HL-60/S4 (cell line): ENCODE data around the gene LIFR.

Experiments
- in situ Hi-C: fragments of 300-500 bp; cut with MboI; formaldehyde crosslinking; loops from 2 replicates; pipeline ENCODE4 v1.14.3; 2022; ENCODE audit warnings: low sequenced_read_pairs

Gene LIFR

GRCh38 chr5:38468202-38468673 lies 88.2 kb downstream of the LIFR start:
- in situ Hi-C loops, result no loop called here

DNA sequence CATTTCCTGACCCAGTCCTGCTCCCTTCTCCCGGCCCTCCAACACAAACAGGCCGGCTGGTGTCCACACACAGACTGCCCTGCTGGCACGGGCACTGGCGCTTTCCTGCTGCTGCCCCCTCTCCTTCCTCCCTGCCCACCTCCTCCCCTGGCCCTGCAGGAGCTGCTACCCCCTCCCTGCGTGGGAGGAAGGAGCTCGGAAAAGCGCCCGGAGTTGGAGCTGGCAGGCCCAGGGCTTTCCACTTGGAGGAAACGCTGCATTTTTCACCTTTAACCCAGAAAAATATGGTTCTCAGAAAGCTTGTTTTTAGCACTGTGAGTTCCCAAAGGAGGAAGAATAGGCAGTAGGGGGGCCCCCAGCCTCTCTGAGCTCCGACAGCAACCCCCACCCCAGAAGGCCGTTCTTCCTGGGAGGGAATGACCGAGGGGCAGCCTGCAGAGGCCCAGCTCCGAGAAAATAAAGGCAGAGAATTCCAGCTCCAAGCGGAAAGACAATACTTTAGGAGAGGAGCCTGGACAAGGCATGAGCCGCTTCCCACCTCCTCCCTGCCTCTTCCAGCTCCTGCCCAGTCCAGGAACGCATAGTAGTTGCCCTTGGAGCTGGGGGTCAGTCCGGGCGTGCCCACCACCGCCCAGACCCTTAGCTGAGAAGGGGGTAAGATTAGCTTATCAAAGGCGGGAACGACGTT lies 88.9 kb downstream of the LIFR start:
- in situ Hi-C loops, result no loop called here

- in situ Hi-C loops, result no loop called here
These were observed 89.8 kb downstream of the LIFR start for GRCh38 chr5:38466424-38467189.

GRCh38 chr5:38465702-38466423 lies 90.6 kb downstream of the LIFR start:
- in situ Hi-C loops, result no loop called here

GRCh38 chr5:38465061-38465460 lies 91.4 kb downstream of the LIFR start:
- in situ Hi-C loops, result no loop called here

DNA sequence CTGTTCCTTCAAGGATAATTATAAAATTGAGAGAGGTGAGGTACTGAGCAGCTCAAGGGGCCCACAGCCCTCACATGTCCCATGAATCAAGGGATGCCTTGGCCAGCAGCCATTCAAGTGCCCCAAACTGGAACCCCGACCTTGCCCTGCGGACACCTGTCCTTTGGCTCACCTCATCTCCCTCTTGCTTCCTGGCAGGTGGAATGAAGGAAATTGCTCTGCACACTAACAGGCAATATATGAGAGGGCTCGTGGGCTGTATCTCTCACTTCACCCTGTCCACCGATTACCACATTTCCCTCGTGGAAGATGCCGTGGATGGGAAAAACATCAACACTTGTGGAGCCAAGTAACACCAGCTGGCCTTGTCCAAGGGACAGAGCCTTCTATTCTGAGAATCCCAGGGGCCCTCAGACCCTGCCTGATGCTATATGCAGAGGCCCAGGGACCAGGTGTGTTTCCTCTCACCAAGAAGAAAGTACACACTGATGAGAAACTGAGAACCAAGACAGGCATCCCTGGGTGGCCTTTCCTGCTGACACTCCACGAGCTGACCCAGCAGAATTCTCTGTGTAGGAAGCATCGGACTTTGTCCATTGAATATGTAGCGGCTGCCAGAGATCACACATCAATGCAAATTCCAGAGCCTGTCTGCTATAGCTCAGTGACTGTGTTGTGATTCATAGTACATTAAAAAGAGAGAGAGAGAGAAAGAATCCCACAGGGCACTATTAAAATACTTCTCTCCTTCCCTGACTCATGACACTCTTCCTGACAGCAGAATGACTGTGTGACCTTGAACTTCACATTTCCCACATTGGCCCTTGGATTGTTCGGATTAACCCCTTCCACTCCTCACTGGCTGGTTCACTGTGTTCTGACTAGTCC lies 92.6 kb downstream of the LIFR start:
- in situ Hi-C loops, result no loop called here

GRCh38 chr5:38462976-38463633 lies 93.3 kb downstream of the LIFR start:
- in situ Hi-C loops, result no loop called here

- in situ Hi-C loops, result no loop called here
These were observed 98.3 kb downstream of the LIFR start for GRCh38 chr5:38458174-38458573.

GRCh38 chr5:38456657-38457399 lies 99.6 kb downstream of the LIFR start:
- in situ Hi-C loops, result no loop called here

GRCh38 chr5:38455796-38456330 lies 100.6 kb downstream of the LIFR start:
- in situ Hi-C loops, result no loop called here

- in situ Hi-C loops, result no loop called here
These were observed 102.5 kb downstream of the LIFR start for GRCh38 chr5:38453921-38454320.

DNA sequence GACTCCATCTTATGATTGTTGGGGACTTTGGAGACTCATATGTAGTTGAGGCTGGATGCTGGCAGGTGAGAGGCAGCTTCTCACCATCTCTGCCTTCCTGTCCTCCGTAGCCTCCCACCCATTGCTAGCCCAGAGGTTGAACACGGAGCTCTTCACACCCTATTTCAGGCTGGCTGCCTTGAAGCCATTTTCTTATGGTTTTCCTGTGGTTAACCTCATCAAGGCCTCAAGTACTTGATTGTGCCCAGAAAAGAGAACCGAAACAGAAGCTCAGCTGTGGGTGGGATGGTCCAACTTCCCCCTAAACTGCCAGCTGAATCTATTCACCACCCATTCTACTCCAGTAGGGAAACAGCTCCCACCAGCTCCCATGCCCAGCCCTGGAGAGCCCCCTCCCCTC lies 102.9 kb downstream of the LIFR start:
- in situ Hi-C loops, result no loop called here

GRCh38 chr5:38452201-38452600 lies 104.2 kb downstream of the LIFR start:
- in situ Hi-C loops, result no loop called here

DNA sequence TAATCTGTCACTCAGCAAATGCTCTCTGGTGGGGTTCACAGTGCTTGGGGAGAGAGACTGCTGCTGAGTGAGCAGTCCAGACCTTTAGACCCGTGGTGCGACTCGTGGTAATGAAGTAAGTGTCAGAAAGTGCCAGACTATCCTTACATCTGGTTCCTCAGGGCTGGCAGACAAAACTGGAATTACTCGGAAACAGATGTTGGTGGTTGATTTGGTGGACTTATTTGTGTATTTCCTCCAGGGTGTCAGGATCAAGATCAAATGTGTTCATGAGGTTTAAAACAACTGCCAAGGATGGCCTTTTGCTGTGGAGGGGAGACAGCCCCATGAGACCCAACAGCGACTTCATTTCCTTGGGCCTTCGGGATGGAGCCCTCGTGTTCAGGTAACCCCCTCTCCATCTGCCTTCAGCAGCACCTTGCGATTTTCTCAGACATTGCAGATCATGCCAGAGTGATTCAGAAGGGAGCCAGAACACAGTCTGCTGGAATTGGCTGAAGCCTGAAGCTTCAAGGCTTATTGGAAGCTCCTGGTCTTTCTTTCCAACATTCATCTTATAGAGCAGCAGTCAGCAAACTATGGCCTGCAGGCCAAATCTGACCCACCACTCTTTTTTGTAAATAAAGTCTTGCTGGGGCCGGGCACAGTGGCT lies 105.2 kb downstream of the LIFR start:
- in situ Hi-C loops, result no loop called here

DNA sequence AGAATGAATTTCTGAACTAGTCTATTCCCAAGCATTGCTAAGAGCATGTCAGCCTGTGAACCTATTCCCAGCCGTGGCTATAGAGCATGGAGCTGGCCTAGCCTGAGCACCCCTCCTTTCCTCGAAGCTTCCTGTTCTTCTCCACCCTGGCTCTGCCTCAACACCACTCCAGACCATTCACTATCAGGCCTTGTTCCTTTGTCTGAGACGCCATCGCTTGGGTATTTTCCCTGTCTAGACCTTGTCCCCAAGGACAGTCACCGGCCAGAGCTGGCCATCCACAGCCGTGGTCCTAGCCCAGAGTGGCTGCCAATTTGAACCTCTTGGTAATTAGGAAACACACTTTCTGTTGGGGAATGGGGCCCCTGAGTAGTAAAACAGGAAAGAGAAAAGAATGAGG lies 105.8 kb downstream of the LIFR start:
- in situ Hi-C loops, result no loop called here

DNA sequence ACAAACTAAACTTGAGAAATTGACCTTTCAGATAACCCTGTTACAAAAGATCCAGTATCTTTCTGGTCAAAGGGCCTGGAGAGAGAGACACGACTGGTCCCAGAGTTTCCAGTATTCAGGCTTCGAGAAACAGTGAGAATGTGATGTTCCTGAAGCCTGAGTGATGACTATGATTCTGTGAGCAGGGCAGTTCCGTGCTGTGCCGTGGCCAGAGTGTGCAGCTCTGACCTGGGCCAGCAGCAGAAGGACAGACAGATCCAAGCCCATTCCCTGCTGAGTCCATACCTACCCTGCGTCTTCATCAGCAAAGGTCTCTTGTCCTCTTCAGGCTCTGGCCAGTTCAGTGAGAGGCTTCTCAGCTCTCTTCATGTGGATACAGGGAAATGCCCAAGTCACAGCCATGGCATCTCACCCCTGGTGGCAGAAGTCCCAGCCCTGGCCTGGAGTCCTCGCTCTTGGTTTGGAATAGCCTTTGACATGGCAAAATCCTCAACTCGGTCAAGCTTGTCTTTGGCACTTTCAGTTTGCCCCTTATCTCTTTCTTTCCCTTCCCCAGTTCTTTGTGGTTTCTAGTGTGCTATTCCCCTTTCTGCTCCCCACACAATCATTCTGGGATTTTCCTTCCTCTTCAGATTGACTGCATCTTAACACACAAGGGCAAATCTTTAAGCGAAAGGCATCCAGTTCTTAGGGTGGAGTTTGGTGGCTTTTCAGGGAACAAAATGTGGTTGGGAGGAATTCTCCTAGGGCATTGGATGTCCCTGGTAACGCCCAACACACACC lies 107.7 kb downstream of the LIFR start:
- in situ Hi-C loops, result loop anchor here (25.0 kb wide), 1 partner anchor 364 kb away; no protein-coding TSS in a partner anchor

DNA sequence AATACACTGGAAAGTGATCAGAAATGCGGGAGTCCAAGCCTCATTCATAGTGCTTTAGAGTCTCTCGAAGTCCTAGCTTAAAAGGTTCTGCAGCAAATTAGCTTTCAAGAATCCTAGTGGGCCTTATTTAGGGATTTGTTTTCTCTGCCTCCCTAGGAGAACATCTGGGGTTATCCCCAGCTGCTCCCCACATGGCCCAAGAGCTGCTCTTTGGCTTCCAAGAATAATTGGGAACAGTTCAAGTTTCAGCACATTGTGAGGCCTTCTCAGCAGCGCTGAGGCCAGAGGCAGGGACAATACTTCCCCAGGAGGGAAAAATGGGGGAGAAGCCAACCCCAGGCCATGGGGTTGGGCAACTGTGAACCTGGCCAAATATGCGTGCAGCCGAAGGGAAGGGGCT lies 108.7 kb downstream of the LIFR start:
- in situ Hi-C loops, result loop anchor here (25.0 kb wide), 1 partner anchor 365 kb away; no protein-coding TSS in a partner anchor

- in situ Hi-C loops, result loop anchor here (25.0 kb wide), 1 partner anchor 365 kb away; no protein-coding TSS in a partner anchor
These were observed 109.4 kb downstream of the LIFR start for GRCh38 chr5:38447056-38447455.
